Gastrocnemius medialis (tissue), 4 donors: Measurements from ENCODE around the gene EP400. TPM values are rescaled to one million over a fixed set of nuclear protein-coding genes. Genes with fewer than 3 reads are reported as not detected.

ENCODE experiments used
- ATAC-seq, 2 donors: fragments of 150-250 bp; one replicate each; pipeline ENCODE4 v1.9.1; 2016
- DNase-seq, 2 donors: peaks; one replicate each; pipeline ENCODE4 v3.0.0-alpha.2; 2019
- H3K27ac ChIP-seq, 4 donors: fragments of 200-600 bp; sonication (generic); 1 replicate in 1 of 4; 2 replicates in 3 of 4; pipeline ENCODE4 v1.5.1; 2016 to 2018; ENCODE audit warnings: mild to moderate bottlenecking in 2 of 4, moderate library complexity in 1 of 4
- H3K27me3 ChIP-seq, 3 donors: fragments of 200-600 bp; sonication (generic) in 2 of 3; 1 replicate in 1 of 3; 2 replicates in 2 of 3; pipeline versions ENCODE4 v1.5.1 to v1.6.0; 2016 to 2019; ENCODE audit warnings: mild to moderate bottlenecking in 1 of 3, moderate library complexity in 1 of 3
- H3K36me3 ChIP-seq, 2 donors: fragments of 200-600 bp; sonication (generic) in 1 of 2; one replicate each; pipeline ENCODE4 v1.5.1; 2017 to 2018
- H3K4me1 ChIP-seq, 2 donors: fragments of 200-600 bp; sonication (generic) in 1 of 2; one replicate each; pipeline ENCODE4 v1.5.1; 2016 to 2017; ENCODE audit warnings: mild to moderate bottlenecking in 2 of 2
- H3K4me3 ChIP-seq, 4 donors: fragments of 200-600 bp; sonication (generic) in 3 of 4; 1 replicate in 1 of 4; 2 replicates in 3 of 4; pipeline ENCODE4 v1.5.1; 2016 to 2019; ENCODE audit warnings: mild to moderate bottlenecking in 2 of 4
- H3K9me3 ChIP-seq, 3 donors: fragments of 200-600 bp; sonication (generic) in 2 of 3; 1 replicate in 1 of 3; 2 replicates in 2 of 3; pipeline ENCODE4 v1.5.1; 2016 to 2019
- POLR2A ChIP-seq, 2 donors: fragments of 450-650 bp; IDR thresholded peaks; one replicate each; pipeline ENCODE4 v1.6.1; 2017; ENCODE audit warnings: antibody characterized with exemption in 2 of 2, mild to moderate bottlenecking in 2 of 2, moderate library complexity in 2 of 2
- in situ Hi-C, 4 donors: fragments of 200-750 bp; cut with MboI; loops; one replicate each; pipeline versions ENCODE4 v1.15.0 to v1.8.0; 2017; ENCODE audit warnings: low sequenced_read_pairs in 4 of 4
- intact Hi-C: fragments of 100-400 bp; cut with DNase I; formaldehyde crosslinking; loops from one replicate; pipeline ENCODE4 v1.15.1; 2023; ENCODE audit warnings: low total_unique reads
- total RNA-seq, 4 donors: library from RNA; depleted of rRNA; stranded (reverse); fragments of >200 nt; gene quantifications; one replicate each; pipeline versions ENCODE4 v1.1.0 to v1.2.3, GENCODE V29; 2016
- TF ChIP-seq, protein P1 (sequence below), 5 experiments: fragments of 450-650 bp in 3 of 5; fragments of 200-600 bp in 2 of 5; sonication (generic) in 2 of 5; IDR thresholded peaks in 4 of 5; conservative IDR thresholded peaks in 1 of 5; 1 replicate in 4 of 5; 2 replicates in 1 of 5; pipeline ENCODE4 v1.5.1; 2016 to 2019; ENCODE audit warnings: antibody characterized with exemption in 5 of 5, mild to moderate bottlenecking in 3 of 5, moderate library complexity in 3 of 5

EP400 gene
- total RNA-seq, 4 donors from 2014 or later = 11.9 to 17.4 (median 15.0) TPM

GRCh38 chr12:131938082-131938481, 11.7 kb upstream of the EP400 start:
- Histone ChIP-seq H3K36me3 (peaks cover 0 to 50% of the 10 kb centered on the region in 2 donors), H3K27ac (no peak overlapping the region), H3K27me3 (no peaks in the 10 kb centered on the region), H3K4me1 (no peaks in the 10 kb centered on the region), H3K4me3 (no peak overlapping the region), H3K9me3 (no peaks in the 10 kb centered on the region)
- peak in 1 of 2 donors; percentile 4 for DNase-seq
- ATAC-seq = no peak
- intact Hi-C loops (no loop called here), in situ Hi-C loops (no loop called here)
- TF ChIP-seq, protein P1, sequence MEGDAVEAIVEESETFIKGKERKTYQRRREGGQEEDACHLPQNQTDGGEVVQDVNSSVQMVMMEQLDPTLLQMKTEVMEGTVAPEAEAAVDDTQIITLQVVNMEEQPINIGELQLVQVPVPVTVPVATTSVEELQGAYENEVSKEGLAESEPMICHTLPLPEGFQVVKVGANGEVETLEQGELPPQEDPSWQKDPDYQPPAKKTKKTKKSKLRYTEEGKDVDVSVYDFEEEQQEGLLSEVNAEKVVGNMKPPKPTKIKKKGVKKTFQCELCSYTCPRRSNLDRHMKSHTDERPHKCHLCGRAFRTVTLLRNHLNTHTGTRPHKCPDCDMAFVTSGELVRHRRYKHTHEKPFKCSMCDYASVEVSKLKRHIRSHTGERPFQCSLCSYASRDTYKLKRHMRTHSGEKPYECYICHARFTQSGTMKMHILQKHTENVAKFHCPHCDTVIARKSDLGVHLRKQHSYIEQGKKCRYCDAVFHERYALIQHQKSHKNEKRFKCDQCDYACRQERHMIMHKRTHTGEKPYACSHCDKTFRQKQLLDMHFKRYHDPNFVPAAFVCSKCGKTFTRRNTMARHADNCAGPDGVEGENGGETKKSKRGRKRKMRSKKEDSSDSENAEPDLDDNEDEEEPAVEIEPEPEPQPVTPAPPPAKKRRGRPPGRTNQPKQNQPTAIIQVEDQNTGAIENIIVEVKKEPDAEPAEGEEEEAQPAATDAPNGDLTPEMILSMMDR (IDR thresholded peaks at IDR 0.05 in 4 of 5, conservative IDR thresholded peaks at IDR 0.05 in 1 of 5) = no peak
- no peak for TF ChIP-seq POLR2A (IDR thresholded peaks at IDR 0.05)

DNA sequence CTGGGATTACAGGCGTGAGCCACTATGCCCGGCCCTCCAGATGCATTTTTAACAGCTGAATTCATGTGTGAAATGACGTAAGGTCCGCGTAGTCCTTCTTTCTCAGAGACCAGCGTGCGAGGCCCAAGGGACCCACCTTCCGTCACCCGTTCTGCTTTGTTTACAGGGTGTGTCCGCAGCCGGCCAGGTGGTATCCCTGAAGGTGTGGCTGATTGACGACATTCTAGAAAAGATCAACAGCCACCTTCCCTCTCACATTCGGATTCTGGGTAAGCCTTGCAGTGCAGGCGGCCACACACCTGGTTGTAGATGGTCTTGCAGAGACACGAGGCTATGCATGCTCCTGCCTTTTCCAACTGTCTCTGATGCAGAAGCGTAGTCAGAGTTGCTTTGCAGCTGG, 10.7 kb upstream of the EP400 start:
- DNase-seq (no peak), ATAC-seq (no peak)
- Histone ChIP-seq H3K36me3 (peaks cover 0 to 50% of the 10 kb centered on the region in 2 donors), H3K4me1 (no peaks in the 10 kb centered on the region), H3K27ac (no peak overlapping the region), H3K9me3 (no peaks in the 10 kb centered on the region), H3K27me3 (no peaks in the 10 kb centered on the region), H3K4me3 (no peak overlapping the region)
- in situ Hi-C loops (no loop called here), intact Hi-C loops (no loop called here)
- TF ChIP-seq POLR2A (IDR thresholded peaks at IDR 0.05) = no peak
- TF ChIP-seq, protein P1 (IDR thresholded peaks at IDR 0.05 in 4 of 5, conservative IDR thresholded peaks at IDR 0.05 in 1 of 5) = no peak

- in situ Hi-C loops = loop anchor here in 1 of 4 donors (10.0 kb wide), 1 partner anchor 45 kb away; the partner anchor contains the start of gene ULK1
- ATAC-seq (no peak), DNase-seq (no peak)
- Histone ChIP-seq H3K36me3 (peaks cover 0 to 50% of the 10 kb centered on the region in 2 donors), H3K27ac (no peak overlapping the region), H3K27me3 (no peaks in the 10 kb centered on the region), H3K9me3 (no peaks in the 10 kb centered on the region), H3K4me1 (no peaks in the 10 kb centered on the region), H3K4me3 (no peak overlapping the region)
- TF ChIP-seq, protein P1 (IDR thresholded peaks at IDR 0.05 in 4 of 5, conservative IDR thresholded peaks at IDR 0.05 in 1 of 5) = no peak
- TF ChIP-seq POLR2A (IDR thresholded peaks at IDR 0.05) = no peak
- intact Hi-C loops = no loop called here
Measured at GRCh38 chr12:131940141-131940547, 9.6 kb upstream of the EP400 start.

DNA sequence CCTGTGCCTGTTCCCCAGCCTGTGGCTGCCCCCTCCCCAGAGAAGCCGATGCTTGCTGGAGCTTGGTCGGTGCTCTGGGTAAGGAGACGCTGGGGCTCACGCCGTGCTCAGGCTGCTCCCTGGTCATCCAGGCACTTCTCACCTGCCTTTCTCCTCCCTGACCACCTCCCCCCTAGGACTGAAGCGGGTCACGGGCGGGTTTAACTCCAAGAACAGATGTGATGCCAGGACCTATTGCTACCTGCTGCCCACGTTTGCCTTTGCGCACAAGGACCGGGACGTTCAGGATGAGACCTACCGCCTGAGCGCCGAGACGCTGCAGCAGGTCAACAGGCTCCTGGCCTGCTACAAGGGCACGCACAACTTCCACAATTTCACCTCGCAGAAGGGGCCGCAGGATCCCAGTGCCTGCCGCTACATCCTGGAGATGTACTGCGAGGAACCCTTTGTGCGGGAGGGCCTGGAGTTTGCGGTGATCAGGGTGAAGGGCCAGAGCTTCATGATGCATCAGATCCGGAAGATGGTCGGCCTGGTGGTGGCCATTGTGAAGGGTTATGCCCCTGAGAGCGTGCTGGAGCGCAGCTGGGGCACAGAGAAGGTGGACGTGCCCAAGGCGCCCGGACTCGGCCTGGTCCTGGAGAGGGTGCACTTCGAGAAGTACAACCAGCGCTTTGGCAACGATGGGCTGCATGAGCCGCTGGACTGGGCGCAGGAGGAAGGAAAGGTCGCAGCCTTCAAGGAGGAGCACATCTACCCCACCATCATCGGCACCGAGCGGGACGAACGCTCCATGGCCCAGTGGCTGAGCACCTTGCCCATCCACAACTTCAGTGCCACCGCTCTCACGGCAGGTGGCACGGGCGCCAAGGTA, 8.4 kb upstream of the EP400 start:
- ATAC-seq = no peak
- TF ChIP-seq, protein P1 (IDR thresholded peaks at IDR 0.05 in 4 of 5, conservative IDR thresholded peaks at IDR 0.05 in 1 of 5) = no peak
- TF ChIP-seq POLR2A (IDR thresholded peaks at IDR 0.05) = no peak
- in situ Hi-C loops = loop anchor here in 1 of 4 donors (10.0 kb wide), 1 partner anchor 47 kb away; the partner anchor contains the start of gene ULK1
- H3K9me3 ChIP-seq = no peaks in the 10 kb centered on the region
- intact Hi-C loops = no loop called here
- no peak overlapping the region for H3K27ac ChIP-seq
- H3K4me3 ChIP-seq = no peak overlapping the region
- peaks cover 0 to 45% of the 10 kb centered on the region in 2 donors for H3K36me3 ChIP-seq
- DNase-seq = no peak
- H3K4me1 ChIP-seq = no peaks in the 10 kb centered on the region
- H3K27me3 ChIP-seq = no peaks in the 10 kb centered on the region
